D721Med (cell line): ENCODE measurements around the gene C1orf56.

Source experiments
- DNase-seq: peaks from one replicate; pipeline ENCODE4 v3.0.0; 2011; ENCODE audit warnings: low spot score; ENCODE audit not compliant: insufficient read length
- FAIRE-seq: peaks from 2 replicates; lab custom pipeline; 2011; peaks lifted over from hg19 to GRCh38; lab: Jason Lieb, UNC
- CTCF ChIP-seq: IDR thresholded peaks from 2 replicates; pipeline ENCODE4 v1.5.1; 2012; ENCODE audit warnings: mild to moderate bottlenecking, control low read depth; ENCODE audit not compliant: insufficient read depth; ENCODE audit errors: missing control alignments

Gene C1orf56, protein sequence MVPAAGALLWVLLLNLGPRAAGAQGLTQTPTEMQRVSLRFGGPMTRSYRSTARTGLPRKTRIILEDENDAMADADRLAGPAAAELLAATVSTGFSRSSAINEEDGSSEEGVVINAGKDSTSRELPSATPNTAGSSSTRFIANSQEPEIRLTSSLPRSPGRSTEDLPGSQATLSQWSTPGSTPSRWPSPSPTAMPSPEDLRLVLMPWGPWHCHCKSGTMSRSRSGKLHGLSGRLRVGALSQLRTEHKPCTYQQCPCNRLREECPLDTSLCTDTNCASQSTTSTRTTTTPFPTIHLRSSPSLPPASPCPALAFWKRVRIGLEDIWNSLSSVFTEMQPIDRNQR

GRCh38 chr1:151047591-151047924 is at the start of gene C1orf56:
Gene C1orf56, plus strand, starts transcription at chr1:151047751. Its CDS starts 97 bp downstream, at chr1:151047848.
- peak; percentile 99 for DNase-seq
- FAIRE-seq: no peak
- TF ChIP-seq CTCF: no peak

DNA sequence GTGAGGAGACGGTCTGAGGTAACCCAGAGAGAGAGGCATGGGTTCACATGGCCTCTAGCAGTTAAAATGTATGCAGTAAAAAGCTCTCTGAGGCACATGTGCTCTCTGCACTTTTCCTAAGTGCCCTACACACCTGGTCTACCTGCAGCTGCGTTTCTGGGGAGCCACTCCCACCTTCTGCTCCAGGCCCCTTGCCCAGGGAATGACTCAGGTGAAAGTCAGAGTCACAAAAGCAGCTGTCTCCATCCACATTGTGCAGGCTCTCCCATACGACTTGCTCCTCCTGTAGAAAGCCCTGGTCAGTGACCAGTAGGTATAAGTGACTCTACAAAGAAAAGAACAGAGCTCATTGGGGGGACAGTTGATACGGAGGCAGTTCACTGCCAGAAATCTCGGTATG is 49.6 kb upstream of the C1orf56 start:
- no peak for TF ChIP-seq CTCF
- no peak for FAIRE-seq
- no peak for DNase-seq

GRCh38 chr1:150999051-150999674 is 48.4 kb upstream of the C1orf56 start:
- no peak for TF ChIP-seq CTCF
- no peak for DNase-seq
- no peak for FAIRE-seq

DNA sequence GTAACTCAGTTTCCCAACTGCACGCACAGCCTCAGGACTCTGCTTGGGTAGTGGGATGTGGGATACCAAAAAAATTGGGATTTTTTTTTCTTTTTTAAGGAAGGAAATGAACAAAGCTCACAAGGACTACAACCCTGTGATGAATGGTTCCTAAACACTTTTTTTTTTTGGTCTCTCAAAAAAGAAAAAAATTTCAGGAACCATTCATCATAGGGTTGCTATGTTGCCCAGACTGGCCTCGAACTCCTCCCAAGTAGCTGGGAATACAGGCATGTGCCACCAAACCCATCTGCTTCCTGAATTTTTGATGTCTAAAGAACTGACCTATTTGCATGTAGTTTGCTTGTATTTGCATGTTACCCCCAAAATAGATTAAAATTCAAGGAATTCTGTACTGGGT is 47.6 kb upstream of the C1orf56 start:
- TF ChIP-seq CTCF: no peak

DNA sequence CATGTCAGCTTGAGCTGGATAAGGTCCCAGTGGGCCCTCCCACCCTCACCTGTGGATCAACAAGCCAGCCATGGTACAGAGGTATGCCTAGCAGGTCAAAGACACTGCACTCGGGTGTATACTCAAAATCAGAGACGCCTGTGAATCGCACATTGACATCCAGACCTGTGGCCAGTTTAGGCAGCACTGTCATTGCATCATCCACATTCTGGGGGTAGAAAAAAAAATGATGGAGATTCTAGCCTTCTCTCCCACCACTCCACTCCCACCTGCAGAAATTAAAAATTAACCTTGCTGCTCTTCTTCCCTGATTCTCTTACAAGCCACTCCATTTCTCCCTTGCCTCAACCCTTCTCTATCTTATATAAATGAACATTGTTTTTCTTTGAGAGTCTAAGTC is 47.1 kb upstream of the C1orf56 start:
- no peak for TF ChIP-seq CTCF
- FAIRE-seq: no peak
- DNase-seq: no peak

More for the DNA sequence above, 47.6 kb upstream of the C1orf56 start:
- FAIRE-seq (no peak), DNase-seq (no peak)

GRCh38 chr1:151001602-151002001 is 45.9 kb upstream of the C1orf56 start:
- TF ChIP-seq CTCF: no peak
- FAIRE-seq: no peak
- no peak for DNase-seq

DNA sequence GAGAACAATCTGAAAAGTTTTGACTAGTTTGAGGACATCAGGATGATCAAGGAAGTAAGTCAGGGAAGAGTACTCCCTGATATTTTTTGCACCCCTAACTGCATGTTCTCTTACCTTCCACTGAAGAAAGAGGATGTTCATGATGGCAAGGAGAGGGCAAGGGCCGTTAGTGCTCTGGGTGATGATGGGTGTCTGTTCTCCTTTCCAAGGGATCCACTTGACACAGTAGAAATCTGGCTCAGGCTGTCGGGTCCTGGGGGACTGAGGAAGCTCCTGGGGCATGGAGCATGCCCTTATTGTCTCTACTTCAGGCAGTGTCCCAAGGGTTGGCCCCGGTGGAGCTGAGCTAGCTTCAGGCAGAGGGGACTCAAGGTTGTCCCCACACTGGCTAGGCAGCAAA is 45.5 kb upstream of the C1orf56 start:
- FAIRE-seq (no peak), DNase-seq (no peak)
- no peak for TF ChIP-seq CTCF
